M059J (cell line): ENCODE results near the gene SMDT1. TPM values are rescaled to one million over a fixed set of nuclear protein-coding genes. Genes with fewer than 3 reads are reported as not detected.

Experiments
- DNase-seq: peaks from one replicate; pipeline ENCODE4 v3.0.0-alpha.2; 2012; ENCODE audit warnings: low read depth
- total RNA-seq: library from RNA; depleted of rRNA; stranded (reverse); fragments of >200 nt; shearing (Covaris generic); gene quantifications from 2 replicates; pipeline ENCODE4 v1.2.3, GENCODE V29; 2014; rRNA removed

The SMDT1 gene, protein sequence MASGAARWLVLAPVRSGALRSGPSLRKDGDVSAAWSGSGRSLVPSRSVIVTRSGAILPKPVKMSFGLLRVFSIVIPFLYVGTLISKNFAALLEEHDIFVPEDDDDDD
- 4.7 and 6.1 TPM in 2 replicates for total RNA-seq

DNA sequence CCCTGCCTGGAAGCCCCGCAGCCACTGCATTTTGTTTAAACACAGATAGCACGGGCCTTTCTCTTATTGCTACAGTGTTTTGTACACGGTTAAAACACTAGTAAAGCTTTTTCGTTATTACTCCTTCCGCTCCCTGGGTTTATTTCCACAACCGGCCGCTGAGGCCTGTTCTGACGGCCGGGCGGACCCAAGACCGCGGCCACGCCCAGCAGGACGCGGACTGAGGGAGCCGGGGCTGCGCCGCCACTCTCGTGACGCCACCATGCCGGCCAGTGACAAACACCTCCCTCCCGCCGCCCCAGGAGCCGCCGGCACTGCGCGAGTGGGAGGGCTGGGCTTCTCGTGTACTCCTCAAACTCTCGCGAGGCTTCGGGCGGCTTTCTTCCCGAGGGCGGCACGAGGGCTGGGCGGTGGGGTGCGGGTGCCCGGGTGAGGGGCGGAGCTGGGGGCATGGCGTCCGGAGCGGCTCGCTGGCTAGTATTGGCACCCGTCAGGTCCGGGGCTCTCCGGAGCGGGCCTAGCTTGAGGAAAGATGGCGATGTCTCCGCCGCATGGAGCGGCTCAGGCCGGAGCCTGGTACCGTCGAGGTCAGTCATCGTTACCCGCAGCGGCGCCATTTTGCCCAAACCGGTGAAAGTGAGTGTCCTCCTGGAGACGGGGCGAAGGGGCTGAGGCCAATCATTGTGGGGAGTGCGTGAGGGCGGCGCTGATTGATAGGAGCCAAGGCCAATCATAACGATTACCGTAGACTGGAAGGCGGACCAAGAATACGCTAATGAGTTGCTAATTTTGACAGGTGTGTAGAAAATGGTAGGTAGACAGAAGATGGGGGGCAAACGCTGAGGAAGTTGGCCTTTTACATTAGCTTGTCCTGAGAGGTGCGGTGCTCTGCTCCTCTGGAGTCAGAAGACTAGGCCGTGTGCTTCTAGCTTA lies at the start of gene SMDT1:
SMDT1 (plus strand) TSS at position 382 of the 933 bp plus-strand sequence; CDS start at position 451, 69 bp downstream.
- peak; percentile 96 for DNase-seq

DNA sequence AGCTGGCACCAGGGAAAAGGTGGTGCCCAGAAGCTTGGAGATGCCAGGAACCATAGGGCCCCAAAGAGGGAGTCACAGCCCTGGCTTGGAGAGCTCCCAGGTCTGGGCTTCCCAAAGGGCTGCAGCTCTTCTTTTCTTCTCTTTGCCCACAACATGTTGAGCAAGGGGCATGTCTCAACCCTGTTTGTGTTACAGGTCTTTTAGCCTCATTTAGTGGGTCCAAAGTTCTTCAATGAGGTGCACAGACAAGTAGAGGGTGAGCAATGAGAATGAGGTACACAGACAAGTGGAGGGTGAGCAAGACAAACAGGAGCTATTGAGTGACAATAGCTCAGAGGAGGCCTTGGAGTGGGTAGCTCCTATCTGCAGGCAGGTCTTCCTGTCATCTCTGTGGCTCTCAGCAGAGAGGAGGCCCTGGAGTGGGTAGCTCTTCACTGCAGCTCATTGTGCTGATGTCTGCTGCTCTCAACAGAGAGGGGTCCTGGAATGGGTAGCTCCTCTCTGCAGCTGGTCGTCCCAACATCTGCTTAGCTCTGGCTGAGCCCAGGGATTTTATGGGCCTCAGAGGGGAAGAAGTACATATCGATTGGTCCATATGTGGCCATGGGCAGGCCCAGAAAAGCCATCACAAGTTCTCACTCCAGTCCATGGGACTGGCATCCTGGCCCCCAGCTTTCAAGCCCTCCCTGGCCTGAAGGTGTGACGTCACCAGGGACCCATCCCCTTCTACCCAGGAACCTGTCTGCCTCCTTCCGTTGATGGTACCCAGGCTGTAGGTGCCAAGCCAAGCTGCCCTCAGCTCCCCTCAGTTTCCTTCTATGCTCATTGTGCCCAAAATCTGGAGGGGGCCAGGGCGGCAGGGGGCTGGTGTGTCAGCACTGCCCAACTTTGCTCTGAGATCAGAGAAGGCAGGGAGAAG lies 46.0 kb upstream of the SMDT1 start:
- no peak for DNase-seq

DNA sequence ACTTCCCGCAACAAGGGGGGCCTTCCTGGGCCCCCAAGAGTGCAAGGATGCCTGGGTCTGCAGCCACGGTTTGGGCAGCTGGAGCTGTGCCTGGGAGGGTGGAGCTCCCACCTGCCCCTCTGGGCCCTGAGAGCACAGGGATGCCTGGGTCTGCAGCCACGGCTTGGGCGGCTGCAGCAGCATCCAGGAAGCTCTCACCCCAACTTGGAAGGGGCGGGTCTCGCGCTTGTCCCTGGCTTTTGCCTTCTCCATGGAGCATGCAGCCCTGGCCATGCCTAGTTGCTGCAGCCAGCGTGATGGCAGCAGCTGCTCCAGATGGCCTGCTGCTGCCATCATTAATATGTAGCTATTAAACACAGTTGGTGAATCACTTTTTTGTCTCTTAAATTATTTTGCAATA lies 44.2 kb upstream of the SMDT1 start:
- DNase-seq = no peak

DNA sequence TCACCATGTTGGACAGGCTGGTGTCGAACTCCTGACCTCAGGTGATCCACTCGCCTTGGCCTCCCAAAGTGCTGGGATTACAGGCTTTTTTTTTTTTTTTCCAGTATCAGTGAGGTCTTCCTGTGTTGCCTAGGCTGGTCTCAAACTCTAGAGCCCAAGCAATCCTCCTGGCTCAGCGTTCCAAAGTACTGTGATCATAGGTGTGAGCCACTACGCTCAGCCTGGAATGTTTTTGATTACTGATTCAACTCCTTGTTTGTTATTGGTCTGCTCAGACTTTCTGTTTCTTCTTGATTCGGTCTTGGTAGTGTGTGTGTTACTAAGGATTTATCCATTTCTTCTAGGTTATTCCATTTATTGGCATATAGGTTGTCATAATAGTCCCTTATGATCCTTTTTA lies 40.2 kb upstream of the SMDT1 start:
- peak; percentile 10 for DNase-seq

DNA sequence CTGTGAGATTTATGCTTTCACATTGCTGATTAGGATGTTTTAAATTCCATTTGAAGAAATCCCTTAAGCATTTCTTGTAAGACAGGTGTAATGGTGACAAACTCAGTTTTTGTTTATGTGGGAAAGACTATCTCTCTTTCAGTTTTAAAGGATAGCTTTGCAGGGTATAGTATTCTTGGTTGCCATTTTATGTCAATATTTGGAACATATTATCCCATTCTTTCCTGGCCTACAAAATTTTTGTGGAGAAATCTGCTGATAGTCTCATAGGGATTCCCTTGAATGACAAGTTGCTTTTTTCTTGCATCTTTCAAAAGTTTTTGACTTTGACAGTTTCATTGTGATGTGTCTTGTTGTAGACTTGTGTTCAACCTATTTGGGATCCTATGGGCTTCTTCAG lies 37.7 kb upstream of the SMDT1 start:
- no peak for DNase-seq

DNA sequence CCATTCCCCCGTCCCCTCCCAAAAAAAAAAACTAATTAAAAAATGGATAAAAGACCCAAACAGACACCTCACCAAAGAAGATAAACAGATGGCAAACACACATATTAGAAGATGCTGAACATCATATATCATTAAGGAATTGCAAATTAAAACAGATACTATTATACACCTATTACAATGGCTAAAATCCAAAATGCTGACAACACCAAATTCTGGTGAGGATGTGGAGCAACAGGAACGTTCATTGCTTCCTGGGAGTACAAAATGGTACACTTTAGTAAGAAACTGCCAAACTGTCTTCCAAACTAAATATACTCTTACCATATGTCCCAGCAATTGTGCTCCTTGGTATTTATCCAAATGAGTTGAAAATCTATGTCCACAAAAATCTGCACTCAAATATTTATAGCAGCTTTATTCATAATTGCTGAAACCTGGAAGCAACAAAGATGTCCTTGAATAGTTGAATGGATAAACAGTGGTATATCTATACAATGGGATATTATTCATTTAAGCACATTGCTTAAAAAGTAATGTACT lies 28.8 kb upstream of the SMDT1 start:
- no peak for DNase-seq

DNA sequence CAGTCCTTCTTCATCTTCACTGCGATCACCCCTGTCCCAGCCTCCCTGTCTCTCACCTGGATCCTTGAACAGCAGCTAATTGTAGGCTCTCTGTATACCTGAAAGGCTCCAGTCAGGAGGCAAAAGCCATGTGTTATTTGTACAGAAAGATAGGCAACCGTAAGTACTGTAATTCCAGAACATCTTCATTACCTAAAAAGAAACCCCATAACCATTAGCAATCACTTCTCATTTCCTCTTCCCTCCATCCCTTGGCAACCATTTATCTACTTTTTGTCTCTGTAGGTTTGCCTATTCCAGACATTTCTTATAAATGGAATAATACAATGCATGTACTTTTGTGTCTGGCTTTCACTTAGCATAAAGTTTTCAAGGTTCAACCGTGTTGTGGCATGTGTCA lies 26.7 kb upstream of the SMDT1 start:
- no peak for DNase-seq

DNA sequence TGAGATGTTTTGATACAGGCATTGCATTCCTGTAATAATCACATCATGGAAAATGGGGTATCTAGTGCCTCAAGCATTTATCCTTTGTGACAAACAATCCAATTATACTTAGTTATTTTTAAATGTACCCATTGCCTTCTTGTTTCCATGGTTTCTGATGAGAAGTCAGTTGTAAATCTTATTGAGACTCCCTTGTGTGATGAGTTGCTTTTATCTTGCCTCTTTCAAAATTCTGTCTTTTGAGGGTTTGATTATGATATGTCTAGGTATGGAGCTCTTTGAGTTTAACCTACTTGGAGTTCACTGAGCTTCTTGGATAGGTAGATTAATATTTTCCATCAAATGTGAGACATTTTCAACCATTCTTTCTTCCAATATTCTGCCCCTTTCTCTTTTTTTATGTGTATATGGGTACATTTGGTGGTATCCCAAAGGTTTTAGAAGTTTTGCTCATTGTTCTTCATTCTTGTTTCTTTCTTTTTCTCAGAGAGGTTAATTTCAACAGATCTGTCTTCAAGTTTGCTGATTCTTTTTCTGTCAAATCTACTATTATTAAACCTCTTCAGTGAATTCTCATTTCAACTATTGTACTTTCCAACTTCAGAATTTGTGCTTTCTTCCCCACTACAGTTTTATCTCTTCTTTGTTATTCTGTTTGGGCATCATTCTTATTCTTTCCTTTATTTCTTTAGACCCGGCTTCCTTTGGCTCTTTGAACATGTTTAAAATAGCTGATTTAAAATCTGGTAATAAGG lies 22.6 kb upstream of the SMDT1 start:
- DNase-seq = no peak

DNA sequence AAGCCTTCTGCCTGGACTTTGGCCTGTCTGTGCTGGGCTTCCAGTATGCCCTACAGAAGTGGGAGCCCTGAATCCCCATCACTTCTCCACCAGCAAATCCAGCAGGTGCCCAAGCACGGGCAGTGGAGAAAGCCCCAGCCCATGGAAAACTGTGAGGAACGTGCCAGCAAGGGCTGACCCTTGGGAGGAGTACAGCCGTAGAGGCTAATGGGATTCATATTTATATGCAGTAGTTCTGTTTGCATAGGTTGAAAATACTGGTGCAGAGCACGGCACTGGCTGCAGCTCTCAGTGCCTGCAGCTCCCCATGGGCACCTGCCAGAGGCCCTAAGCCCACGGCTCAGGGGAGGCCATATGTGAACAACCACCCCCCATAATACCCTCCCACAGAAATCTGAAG lies 19.0 kb upstream of the SMDT1 start:
- no peak for DNase-seq

DNA sequence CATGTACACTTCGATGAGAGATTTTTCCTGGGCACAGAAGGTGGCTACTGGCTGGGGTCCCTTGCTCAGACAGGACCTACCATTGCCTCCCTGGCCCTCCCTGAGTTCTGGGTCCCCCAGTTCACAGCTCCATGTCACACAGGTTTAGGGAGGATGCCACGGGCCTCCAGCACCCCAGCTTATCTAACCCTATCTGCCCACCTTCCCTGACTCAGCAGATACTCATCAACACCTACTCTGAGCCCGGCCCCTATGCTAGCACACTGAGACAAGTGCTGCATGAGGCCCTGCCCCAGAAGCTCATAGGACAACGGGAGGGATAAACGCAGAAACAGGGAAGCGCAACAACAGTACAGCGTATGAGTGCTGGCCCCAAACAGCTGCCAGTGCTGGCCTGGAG lies 18.5 kb upstream of the SMDT1 start:
- DNase-seq = no peak

DNA sequence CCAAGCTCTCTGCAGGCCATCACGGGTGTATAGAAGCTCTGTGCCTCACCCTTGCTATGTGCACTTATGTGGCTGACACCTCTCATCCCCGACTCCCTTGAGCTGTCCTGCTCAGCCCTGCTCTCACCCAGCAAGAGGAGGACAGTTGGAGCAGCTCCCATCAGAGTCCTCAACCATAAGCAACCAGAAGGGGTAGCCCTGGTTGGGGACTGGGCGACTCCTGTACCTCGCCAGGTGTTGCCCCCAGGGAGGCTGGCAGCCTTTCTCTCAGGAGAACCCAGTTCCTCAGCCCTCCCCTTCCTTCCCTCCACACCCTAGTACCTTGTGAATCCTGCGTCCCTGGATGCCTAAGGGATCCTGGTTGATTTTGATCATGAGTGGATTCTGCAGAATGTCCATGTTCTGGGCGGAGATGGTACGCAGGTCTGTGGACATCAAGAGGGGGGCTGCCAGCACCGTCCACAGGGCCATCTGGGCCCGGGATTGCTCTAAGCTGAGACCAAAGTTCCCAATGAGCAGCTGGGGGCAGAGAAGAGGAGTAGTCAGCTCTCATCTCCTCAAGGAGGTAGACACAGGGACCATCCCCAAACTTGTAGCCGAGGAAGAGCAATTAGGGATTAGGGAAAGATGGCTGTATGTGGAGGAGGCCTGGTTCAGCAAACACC lies 16.9 kb upstream of the SMDT1 start:
- DNase-seq = no peak

DNA sequence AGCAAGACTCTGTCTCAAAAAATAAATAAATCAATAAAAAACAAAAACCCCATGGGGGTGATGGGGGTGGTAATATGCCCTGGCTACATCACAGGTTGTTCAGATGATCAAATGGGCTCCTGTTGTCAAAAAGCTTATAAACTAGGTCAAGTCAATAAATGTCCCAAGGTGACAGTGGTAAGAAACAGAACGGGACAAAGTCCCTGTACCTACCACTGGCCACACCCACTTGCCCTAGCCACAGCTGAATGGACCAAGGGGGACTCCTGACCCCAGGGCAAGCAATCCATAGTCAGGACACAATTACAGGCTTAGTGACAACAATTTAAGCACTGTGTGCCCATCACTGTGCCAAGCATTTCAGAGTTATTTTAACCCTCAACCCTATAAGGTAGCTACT lies 14.9 kb upstream of the SMDT1 start:
- DNase-seq = no peak

DNA sequence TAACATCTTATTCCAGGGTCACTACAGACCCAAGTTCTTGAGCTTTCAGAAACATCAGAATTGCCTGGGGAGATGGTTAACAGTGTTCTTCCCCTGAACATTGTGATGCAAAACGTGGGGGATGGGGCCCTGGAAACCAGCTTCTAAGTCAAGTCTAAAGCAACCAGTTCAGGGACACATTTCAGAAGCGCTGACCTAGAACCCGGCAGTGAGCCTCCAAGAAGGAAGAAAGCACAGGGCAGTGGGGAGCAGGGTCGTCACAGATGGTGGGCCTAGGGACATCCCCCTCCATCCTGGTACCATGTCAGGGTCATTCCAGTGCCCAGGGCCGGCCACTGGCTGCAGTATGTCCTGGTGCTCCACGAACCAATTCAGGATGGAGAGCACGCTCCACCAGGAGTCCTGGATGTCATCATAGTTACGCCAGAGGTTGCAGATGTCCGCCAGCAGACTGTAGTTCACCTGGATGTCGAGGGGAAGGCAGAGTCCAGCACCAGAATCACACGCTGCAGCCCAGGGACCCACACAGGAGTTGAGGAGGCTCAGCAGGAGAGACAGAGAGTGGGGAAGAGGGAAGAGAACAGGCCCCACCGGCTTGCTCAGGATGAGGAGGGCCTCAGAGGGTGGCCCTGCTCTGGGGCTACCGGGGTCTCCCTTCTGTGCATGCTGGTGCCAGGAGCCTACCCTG lies 13.9 kb upstream of the SMDT1 start:
- no peak for DNase-seq

DNA sequence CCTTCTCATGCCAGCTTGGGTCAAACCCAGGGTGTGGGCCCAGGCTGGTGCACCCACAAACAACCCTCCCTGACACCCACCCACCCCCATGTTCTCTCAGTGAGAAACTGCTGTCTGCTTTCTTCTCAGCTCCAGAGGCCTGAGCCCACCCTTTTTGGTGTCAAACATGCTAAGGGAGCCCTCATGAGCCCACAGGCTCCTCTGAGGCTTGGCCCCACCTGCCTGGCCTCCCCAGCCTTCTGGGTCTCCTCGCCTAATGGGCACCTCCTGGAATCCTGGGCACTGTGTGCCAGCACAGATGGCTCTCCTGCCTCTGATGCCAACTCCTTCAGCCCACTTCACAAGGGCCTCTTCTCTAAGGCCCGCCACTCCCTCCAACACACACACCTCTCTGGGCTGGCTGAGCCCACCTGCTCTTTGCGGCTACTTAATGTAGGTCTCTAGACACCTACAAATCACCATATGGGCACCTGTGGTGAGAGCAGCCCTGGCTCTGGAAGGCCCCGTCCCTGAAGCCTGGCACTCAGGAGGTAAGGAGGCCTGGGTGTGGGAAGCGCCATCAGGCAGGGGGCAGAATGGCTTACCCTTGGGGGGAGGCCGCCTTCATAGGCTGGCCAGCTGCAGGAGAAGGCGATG lies 13.3 kb upstream of the SMDT1 start:
- DNase-seq = no peak

DNA sequence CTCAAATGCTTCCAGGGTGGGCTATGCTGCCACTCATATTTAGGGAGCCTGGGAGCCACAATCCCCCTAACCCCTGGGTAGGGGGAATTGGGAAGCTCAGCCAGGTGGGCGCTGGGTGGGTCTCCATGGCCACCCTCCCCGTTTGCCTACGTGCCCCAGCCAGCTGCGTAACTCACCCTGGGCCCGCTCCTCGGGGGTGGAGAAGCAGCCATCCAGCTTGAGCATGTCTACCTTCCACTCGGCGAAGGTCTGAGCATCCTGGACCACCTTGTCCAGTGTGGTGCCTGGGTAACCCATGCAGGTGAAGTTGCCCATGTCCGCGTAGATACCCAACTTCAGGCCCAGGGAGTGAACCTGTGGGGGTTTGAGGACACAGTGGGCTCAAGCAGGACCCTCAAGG lies 12.6 kb upstream of the SMDT1 start:
- no peak for DNase-seq

DNA sequence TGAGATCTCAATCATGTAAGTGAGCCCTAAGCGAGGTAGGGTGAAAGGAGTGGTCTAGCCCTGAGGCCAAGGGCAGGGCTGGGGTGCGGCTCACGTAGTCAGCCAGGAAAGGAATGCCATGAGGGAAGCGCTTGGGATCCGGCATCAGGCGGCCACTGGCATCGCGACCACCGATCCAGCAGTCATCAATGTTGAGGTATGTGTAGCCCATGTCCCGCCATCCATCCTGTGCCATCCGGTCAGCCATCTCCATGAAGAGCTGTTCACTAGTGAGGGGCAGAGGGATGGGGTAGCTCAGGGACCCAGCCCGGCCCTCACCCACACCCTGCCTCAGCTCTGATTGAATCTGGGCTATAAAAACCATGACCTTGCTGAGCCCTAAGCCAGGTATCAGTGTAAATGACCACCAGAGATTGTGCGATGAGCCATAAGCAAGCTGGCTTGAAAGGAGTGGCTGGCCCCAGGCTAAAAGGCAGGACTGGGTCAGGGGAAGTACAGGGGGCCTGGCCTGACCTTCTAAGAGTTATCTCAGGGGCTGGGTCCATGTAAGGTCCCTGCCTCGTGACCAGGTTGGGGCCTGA lies 11.7 kb upstream of the SMDT1 start:
- DNase-seq = no peak

DNA sequence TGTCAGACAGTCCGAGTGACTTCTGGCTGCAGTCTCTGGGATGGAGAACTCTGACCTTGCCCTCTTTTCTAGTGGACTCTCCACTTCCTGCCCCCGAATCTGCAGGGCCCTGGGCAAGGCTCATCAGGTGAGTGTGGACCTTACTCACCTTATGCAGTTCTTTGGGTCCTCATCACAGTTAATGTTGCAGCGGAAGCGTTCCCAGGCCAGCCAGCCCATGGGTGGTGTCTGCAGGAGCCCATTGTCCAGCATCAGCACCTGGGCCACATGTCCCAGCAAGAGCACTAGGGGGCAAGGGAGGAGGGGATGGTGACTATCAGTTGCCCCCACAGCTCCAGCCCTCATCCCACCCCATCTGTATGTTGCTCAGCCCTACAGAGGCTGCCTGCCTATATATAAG lies 11.2 kb upstream of the SMDT1 start:
- no peak for DNase-seq

DNA sequence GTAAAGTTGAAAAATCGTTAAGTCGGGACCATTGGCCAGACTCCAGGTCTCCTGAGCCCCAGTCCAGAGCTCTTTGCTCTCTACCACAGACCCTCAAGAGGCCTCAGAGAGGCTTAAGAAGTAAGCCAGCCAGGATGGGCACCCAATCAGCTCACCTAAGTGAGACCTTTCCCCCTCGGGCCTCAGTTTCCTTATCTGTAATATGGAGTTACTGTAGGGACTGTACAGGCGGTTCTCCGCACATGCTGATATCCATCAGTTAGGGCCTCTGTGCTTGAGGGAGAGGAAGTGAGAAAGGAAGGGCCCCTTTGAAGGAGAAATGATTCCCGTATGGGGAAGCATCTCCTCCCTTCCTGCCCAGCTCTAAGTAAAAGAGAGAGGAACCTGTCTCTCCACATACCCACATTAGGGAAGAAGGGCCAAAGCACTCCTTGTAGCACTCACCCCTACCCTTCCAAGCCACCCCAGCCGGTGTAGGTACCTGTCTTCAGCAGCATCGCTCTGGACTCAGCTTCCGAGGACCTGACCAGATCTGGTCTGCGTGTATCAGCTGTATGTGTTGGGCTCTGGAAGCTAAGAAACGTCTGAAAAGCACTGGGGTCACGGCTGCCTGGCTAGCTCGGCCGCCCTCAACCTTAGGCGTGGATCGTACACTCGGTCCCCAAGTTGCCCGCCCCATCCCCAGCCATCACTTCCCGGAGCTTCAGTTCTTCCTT lies 9.5 kb upstream of the SMDT1 start:
- DNase-seq = no peak
